COR-L47 (cell line): ENCODE results near the gene DNMT3A.
"Not testable (repeated sequence)": the region's sequence is repeated elsewhere in the genome, so short reads cannot be mapped to it uniquely, and the experiment has no call there.

Experiments
- DNase-seq: peaks from one replicate; lab custom pipeline; 2025; lab: John Stamatoyannopoulos, UW

Gene DNMT3A

GRCh38 chr2:25284756-25285155 is 57.0 kb downstream of the DNMT3A start:
- DNase-seq = no peak

GRCh38 chr2:25283921-25284320 is 57.8 kb downstream of the DNMT3A start:
- DNase-seq = no peak

GRCh38 chr2:25281941-25282340 is 59.8 kb downstream of the DNMT3A start:
- DNase-seq = no peak

GRCh38 chr2:25281522-25281921 is 60.2 kb downstream of the DNMT3A start:
- DNase-seq = no peak

GRCh38 chr2:25280051-25280687 is 61.6 kb downstream of the DNMT3A start:
- no peak for DNase-seq

- peak; percentile 31 for DNase-seq
Measured at GRCh38 chr2:25279091-25279651, 62.6 kb downstream of the DNMT3A start.

- no peak for DNase-seq
Measured at GRCh38 chr2:25276569-25277465, 64.9 kb downstream of the DNMT3A start.

- DNase-seq = no peak
Measured at GRCh38 chr2:25275575-25275965, 66.2 kb downstream of the DNMT3A start.

- no peak for DNase-seq
Measured at GRCh38 chr2:25274868-25275574, 66.7 kb downstream of the DNMT3A start.

- DNase-seq = no peak
Measured at GRCh38 chr2:25273985-25274535, 67.7 kb downstream of the DNMT3A start.

- not testable (repeated sequence) for DNase-seq
Measured at GRCh38 chr2:25272705-25273104, 69.0 kb downstream of the DNMT3A start.

- no peak for DNase-seq
Measured at GRCh38 chr2:25270061-25270460, 71.7 kb downstream of the DNMT3A start.

- DNase-seq = no peak
Measured at GRCh38 chr2:25269233-25269632, 72.5 kb downstream of the DNMT3A start.

GRCh38 chr2:25268139-25268538 is 73.6 kb downstream of the DNMT3A start:
- DNase-seq = no peak

GRCh38 chr2:25266399-25266798 is 75.3 kb downstream of the DNMT3A start:
- no peak for DNase-seq

GRCh38 chr2:25265802-25266201 is 75.9 kb downstream of the DNMT3A start:
- no peak for DNase-seq

- no peak for DNase-seq
Measured at GRCh38 chr2:25265001-25265400, 76.7 kb downstream of the DNMT3A start.

GRCh38 chr2:25262288-25262687 is 79.4 kb downstream of the DNMT3A start:
- DNase-seq = no peak

GRCh38 chr2:25259737-25260124 is 82.0 kb downstream of the DNMT3A start:
- DNase-seq = no peak

- no peak for DNase-seq
Measured at GRCh38 chr2:25258847-25259736, 82.6 kb downstream of the DNMT3A start.
